Fibroblast of skin of scalp (primary cell): ENCODE data around the gene ZDHHC14. TPM values are rescaled to one million over a fixed set of nuclear protein-coding genes. Genes with fewer than 3 reads are reported as not detected.
"Not testable (repeated sequence)": the region's sequence is repeated elsewhere in the genome, so short reads cannot be mapped to it uniquely, and the experiment has no call there.

Source experiments
- DNase-seq: peaks from one replicate; pipeline ENCODE4 v3.0.0-alpha.2; 2013
- polyA plus RNA-seq, 2 experiments: library from polyadenylated mRNA; unstranded; fragments of 120-200 nt; gene quantifications; one replicate each; pipeline ENCODE4 v1.2.1, GENCODE V29; 2013; ENCODE audit not compliant: insufficient read length in 2 of 2

Gene ZDHHC14
- polyA plus RNA-seq (2013, experiment 1 of 2; ENCODE audit: insufficient read length) = 3.0 TPM
- 4.1 TPM for polyA plus RNA-seq (2013, experiment 2 of 2; ENCODE audit: insufficient read length)

GRCh38 chr6:157380779-157381561 lies at the start of gene ZDHHC14:
ZDHHC14 (plus strand) TSS chr6:157381190.
- DNase-seq = peak; percentile 86

DNA sequence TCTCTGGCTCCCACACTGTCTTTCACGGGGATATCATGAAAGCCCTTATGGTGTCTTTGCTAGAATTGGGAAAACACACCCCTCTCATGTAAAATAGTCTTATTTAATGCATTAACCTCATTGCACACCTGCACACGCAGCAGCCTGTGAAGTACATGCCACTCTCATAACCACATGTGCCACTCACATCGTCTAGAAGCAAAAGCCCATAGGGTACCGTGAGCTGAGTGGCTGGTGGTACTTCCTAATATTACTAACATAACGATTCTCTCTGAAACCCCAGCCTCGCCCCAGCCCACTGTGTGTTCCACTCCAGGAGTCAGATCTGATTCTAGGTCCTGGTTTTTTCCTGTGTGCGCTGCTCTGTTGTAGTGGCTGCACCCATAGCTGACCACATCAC lies 48.2 kb upstream of the ZDHHC14 start:
- DNase-seq = no peak

DNA sequence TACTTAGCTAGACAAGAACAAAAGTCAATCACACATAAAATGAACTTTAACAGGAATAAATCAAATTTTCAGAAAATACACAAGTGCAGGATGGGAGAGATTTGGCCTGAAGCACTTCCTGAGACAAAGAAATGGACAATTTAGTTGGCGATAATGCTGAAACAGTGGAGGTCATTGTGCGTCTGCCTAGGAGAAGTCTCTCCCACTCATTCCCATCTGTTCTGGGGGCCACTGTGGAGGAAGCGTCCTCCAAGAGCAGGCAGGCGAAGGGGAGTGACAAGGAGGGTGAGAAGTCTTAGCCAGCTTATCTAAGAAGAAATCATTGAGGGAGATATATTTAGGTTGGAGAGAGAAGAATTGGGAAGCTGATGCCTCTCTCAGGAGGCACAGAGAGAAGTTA lies 47.5 kb upstream of the ZDHHC14 start:
- DNase-seq = no peak

GRCh38 chr6:157333956-157334355 lies 47.0 kb upstream of the ZDHHC14 start:
- DNase-seq = no peak

DNA sequence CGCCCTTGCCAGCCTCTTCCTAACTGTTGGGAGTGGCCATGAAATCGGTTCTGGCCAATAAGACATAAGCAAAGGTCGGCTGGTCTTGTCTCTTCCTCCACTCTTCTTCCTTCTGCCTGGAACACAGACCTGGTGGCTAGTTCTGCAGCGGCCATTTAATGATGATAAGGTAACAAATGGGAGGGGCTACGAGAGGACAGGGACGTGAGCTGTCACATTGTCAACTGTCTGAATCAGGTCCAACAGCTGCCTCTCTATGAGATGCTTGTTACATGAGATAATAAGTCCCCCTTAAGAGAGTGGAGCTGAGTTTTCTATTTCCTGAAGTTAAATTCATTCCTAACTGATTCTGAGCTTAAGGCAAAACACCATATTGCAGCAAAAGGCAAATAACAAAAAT lies 45.2 kb upstream of the ZDHHC14 start:
- DNase-seq = no peak

GRCh38 chr6:157337276-157337675 lies 43.7 kb upstream of the ZDHHC14 start:
- not testable (repeated sequence) for DNase-seq

- DNase-seq = no peak
Observed at GRCh38 chr6:157337751-157338150, 43.2 kb upstream of the ZDHHC14 start.

GRCh38 chr6:157339432-157339831 lies 41.6 kb upstream of the ZDHHC14 start:
- no peak for DNase-seq

DNA sequence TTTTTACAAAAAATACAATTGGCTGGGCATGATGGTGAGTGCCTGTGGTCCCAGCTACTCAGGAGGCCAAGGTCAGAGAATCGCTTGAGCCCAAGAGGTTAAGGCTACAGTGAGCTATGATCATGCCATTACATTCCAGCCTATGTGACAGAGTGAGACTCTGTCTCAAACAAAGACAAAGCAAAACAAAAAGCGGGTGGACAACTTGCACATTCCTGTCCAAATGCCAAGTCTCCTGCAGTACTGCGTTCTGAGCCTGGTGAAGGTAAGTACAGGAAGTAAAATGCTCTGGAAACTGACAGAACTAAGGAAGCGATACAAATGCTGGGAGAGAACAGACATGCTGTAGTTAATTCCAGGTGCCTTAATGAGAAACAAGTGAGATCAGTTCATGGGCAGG lies 37.3 kb upstream of the ZDHHC14 start:
- DNase-seq = no peak

DNA sequence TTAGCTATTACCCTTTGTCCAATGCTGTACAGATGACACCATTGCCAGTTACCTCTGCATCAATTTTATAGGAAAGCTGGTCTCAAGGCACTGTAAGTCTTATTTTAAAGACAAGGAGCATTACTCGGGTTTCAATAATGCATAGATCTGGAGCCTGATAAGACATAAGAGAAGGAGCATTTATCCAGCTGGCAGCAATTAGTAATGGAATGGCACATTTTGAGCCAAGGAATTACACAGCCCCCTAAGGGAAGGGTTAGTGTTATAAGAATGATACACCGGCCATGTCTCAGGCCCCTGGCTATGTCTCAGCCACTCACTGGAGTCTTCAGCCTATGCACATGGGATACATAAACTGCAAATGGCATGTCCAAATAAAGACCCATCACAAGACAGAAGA lies 34.6 kb upstream of the ZDHHC14 start:
- DNase-seq = peak; percentile 28

DNA sequence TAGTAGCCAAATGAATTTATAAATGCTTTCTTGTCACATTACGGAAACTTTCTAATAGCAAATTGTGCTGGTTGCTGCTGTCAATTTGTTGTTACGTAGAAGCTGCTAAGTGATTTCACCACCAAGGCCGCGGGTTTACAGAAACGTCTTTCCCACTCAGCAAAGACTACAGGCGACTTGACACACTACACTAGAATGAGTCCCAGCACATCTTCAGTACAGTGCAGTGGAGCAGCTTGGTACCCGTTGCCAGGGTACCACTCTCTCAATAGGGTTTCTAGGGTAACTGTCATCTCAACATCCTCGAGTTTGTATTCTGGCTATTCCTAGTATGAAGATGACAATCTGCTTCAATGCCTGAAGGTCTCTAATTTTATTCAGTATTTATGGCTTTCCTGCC lies 22.7 kb upstream of the ZDHHC14 start:
- no peak for DNase-seq

DNA sequence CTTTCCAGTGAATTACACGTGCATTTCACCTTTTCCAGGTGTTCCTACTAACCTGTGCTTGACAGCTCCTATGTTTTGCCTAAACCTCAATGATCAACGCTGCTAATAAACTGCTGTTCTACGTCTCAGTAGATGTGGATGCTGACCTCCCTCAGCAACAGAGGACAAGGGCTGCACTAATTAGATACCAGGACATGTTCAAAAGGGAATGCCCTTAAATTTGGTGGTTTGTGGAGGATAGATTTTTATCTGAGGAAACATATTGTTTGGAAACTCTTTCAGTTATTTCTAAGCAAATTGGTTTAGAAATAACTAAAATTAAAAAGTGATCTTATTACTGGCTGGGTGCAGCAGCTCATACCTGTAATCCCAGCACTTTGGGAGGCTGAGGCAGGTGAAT lies 19.1 kb upstream of the ZDHHC14 start:
- DNase-seq = no peak

DNA sequence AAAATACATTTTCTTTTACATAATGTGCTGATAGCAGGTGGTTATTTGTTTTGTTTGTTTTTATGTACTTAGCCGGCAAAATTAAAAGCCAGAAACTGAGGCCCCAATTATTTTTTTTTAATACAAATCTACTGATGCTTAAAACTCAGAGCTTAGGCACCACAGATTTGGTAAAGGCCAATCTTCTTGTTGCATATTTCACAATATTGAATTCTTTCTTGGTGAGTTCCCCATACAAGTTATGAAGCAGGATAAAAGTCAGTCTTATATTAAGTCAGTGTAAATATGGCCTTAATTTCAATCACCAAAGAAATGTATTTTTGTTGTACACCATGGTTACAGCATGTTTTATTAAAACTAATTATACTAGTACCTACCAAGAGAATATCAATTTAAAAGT lies 16.3 kb upstream of the ZDHHC14 start:
- DNase-seq = no peak

GRCh38 chr6:157366648-157367047 lies 14.3 kb upstream of the ZDHHC14 start:
- no peak for DNase-seq

GRCh38 chr6:157368359-157369049 lies 12.5 kb upstream of the ZDHHC14 start:
- no peak for DNase-seq

- DNase-seq = no peak
Observed at GRCh38 chr6:157370755-157371154, 10.2 kb upstream of the ZDHHC14 start.

DNA sequence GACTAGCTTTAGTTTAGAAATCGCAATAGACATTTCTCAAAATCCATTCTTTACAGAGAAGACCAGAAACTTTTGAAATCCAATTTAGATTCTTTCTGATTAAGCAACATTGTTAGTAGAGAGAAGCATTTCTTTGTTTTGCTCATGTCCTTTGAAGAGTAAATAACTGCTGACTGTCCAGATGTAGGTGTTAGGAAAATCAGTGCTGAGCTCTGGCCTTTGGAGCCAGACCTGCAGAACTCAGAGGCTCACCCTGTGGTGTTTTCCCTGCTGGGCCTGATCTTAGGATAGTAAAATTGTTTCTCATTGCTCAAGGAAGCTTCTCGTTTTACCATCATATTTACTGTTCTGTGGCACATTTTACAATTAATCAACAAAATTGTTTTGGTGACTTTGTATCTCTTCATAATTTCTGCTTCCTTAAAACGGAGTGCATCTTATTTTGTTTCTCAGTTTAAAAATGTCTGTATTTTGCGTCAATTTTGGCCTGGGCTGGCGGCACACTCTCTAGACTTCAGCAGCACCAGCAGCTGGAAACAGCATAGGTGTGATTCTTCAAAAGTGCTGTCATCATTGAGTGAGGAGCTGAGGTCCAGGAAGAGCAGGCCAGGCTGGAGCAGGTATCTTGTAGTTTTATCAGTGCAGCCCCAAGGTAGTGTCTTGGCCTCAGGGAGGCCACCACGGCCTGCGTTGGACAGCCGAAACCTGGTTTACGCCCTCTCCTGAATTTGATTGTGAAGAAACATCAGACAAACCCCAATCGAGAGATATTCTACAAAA lies 8.3 kb upstream of the ZDHHC14 start:
- DNase-seq = no peak

GRCh38 chr6:157374889-157375443 lies 6.0 kb upstream of the ZDHHC14 start:
- no peak for DNase-seq

DNA sequence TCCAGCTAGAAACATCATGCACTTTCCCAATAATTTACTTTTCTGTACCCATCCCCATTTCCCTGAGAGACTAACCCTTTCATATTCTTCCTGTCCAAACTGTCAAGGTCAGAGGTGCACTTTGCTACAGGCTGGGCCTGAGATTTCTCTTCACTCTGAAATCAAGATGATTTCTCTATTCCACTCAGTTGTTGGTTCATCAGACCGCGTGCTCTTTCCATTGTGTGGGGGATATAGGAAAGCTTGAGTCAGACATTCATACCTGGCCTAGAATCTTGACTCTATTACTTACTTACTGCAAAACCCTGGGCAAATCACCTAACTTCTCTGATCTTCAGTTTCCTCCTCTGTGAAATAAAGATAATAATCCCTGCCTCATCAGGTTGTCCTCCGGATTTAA lies 4.7 kb upstream of the ZDHHC14 start:
- no peak for DNase-seq

DNA sequence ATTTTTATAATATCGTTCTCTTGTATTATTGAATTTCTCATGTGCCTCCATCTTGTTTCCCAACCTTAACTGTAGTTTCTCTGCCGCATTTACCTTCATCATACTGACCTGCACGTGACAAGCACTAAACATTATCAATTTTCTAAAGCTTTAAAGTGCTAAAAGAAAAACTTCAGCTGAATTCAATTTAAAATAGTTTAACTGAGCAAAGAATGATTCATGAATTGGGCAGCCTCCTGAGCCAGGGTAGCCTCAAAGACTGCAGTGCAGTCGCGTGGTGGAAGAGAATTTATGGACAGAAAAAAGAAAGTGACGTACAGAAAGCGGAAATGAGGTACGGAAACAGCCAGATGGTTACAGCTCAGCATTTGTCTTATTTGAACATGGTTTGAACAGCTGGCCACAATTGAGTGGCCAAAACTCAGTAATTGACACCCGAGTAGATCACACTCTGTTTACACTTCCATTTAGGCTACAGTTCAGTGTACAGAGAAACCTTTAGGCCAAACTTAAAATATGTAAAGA lies 4.2 kb upstream of the ZDHHC14 start:
- no peak for DNase-seq

DNA sequence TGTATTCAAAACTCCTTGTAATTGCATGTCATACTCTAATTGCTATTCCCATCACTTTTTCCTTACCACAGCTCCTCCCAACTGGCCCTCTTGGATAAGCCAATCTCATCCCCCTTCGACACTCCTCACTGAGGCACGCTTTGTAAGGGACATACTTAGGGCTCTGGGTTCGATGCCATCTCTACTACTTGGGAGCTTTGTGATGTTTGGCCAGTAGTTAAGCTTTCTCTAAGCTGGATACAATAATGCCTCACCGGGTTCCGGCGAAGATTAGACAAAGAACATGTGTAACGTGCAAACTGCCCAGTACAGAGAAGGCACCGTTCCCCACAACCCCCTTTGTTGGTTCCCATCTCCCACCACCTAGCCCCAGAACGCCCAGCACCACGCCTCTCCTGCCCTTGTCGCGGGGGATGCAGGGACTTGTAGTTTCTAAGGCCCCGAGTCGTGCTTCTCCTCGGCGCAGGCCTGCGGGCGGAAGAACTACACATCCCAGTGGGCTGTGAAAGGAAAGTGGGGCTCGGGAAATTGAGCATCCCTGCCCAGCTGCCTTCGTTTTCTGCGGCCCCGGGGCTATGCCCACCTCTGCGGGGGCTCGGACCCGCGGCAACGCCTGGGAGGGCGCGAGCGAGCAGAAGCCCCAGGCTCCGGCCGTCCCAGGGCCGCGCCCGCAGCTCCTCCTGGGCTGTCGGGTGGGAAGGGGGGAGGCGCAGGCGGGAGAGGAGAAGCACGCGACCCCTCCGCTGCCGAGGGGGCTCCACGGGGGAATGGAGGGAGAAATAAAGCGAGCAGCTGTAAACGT lies 1.1 kb upstream of the ZDHHC14 start:
- DNase-seq = peak; percentile 91

DNA sequence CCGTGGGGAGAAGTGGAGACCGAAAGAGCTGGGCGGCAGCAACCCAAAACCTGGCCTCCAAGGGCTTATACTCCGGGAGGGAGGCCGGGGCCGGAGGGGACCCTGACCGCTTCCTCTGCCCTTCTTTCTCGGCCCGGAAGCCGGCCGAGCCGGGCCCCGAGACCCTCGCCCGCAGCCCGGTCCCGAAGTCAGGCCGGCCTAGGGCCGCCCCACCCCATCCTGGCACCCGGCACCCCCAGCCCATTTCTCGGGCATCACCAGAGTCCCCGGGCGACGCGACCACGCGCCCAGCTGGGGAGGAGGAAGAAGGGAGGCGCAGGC lies 572 bp upstream of the ZDHHC14 start:
- no peak for DNase-seq
